Measurements from ENCODE around the gene APBA2.
A peak's percentile ranks its signal among the peaks of the same experiment; 100 is the strongest.
"Not testable (repeated sequence)": the region's sequence is repeated elsewhere in the genome, so short reads cannot be mapped to it uniquely, and the experiment has no call there.

Gene APBA2

DNA sequence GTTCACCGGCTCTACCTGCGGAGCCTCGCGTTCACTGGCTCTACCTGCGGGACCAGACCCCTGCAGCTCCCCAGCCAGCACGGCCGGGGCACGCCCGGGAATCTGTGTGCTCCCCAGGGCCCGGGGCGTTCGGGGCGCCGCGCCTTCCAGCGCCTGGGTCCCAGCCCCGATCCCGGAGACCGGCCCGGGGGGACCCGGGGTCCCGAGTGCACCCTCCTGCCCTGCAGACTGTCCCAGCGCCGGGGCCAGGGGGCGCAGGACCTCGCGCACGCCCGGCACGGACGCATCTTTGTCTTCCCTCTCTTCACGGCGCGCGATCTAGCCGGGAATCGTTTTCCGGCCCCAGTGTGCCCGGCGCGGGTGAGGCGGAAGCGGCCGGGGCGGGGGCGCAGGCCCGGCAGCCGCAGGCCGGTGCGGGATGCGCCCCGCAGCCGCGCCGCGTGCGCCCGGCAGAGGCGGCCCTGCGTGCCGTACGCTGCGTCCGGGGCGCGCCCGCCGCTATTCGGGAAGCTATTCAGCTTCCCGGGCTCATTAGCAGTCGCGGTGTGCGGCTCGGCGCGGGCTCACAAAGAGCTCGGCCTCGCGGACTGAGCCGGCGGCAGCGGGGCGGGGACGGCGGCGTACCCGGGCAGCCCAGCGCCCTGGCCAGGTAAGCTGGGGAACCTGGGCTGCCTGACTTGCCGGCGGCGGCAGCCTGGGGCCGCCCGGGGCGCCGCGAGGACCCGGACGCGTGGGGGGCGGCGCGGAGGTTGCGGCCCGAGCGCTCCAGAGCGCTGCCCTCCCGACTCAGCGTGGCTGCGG, at the start of gene APBA2:
Gene APBA2, plus strand, starts transcription at position 345 of the 801 bp plus-strand sequence. CDS start 167,911 bp downstream, outside the sequence.
- DNase-seq, result peak; percentile 75

DNA sequence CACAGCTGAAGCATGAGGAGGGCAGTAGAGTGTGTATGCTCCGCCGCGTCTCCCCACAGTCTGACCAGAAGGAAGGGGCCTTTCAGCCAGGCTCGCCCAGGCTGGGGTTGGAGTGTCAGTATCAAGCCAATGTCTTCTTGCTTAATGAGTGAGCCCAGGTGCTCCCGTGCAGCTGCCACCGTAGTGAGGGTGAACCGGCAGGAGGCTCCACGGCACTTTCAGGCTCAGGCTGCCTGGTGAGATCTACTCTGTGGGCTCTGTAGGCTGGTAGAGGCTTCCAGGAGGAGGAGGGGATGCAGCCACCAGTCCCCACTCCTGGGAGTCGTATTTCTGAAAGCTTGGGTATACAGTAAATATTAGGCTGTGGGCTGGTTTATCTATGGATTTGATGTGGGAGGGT, 45.5 kb upstream of the APBA2 start:
- not testable (repeated sequence) for DNase-seq

DNA sequence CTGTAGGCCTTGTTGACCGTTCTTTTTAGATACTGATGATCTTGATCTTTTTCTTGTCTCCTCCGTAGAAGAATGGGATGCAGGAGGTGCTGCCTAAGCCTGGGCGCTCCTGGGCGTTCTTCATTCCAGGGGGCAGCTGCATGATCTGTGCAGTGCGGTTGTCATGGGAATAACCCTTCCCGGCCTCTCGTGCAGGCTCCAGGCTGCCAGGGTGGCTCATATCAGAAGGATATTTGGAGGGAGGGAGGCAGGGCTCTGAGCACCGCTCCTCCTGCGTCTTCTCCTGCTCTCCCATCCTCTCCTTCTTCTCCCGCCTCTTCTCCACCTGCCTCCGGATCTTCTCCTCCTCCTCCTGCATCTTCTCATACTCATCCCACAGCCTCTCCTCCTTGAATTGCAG, 43.6 kb upstream of the APBA2 start:
- not testable (repeated sequence) for DNase-seq

DNA sequence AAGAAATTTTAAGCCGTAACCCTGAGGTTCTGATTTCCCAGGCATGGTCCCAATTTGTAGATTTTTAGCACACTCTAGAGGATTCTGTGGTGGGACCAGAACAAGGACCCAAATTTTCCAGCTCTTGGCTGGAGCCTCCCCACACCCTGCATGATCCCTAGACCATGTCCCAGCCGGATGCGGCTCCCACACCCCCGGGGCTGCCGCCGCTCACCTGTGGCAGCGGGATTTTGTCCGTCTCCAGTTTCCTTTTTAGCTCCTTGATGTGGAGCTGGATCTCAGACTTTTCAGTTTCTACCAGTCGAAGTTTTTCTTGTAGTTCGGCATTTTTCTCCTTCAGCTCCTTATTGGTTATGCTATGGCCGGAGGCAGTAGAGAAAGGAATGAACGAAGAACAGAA, 42.3 kb upstream of the APBA2 start:
- DNase-seq, result not testable (repeated sequence)

DNA sequence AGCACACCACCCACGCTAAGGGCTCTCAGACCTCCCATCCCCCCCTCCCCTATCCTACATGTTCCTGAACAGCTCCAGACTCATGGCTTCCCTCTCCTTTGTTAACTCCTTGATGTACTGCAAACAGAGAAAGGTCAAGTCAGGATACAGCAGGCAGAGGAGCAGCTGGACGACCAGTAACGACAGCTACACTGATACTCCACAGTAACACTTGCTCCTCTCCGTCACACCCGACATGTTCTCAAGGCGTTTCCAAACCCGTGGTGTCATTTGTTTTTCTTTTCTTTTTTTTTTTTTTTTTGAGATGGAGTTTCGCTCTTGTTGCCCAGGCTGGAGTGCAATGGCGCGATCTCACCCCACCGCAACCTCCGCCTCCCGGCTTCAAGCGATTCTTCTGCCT, 41.6 kb upstream of the APBA2 start:
- not testable (repeated sequence) for DNase-seq

DNA sequence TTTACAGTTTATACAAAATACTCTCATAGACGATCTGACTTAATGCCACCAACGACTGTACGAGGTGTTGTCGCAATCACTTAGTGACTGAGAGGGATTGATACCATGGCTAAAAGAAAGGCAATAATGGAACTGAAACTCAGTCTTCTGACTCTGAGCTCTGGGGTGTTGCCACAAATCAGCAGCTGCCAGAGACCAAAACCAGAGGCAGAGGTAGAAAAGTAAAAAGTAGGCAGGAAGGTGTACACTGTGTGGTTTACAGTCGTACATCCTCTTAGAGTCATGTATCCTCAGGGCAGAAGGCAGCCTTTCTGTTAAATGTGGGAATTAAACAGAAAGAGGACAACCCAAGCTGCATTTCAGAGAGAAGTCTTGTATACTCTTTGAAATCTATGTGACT, 38.5 kb upstream of the APBA2 start:
- DNase-seq, result not testable (repeated sequence)

DNA sequence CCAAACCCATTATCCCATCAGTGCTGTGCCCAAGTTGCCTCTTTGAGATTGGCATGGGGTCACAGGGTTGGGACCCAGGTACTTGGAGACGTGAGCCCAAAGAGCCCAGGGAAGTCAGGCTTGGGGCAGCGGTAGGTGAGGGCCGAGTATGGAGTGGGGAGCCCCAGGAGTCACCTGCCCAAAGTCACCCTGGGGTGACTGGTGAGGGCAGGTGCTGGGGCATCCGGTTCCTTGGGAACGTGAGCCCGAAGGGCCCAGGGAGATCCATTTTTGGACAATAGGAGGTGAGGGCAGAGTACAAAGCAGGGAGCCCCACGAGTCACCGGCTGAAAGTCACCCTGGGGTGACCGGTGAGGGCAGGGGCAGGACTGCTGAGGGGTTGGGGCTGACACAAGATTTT, 37.8 kb upstream of the APBA2 start:
- not testable (repeated sequence) for DNase-seq

DNA sequence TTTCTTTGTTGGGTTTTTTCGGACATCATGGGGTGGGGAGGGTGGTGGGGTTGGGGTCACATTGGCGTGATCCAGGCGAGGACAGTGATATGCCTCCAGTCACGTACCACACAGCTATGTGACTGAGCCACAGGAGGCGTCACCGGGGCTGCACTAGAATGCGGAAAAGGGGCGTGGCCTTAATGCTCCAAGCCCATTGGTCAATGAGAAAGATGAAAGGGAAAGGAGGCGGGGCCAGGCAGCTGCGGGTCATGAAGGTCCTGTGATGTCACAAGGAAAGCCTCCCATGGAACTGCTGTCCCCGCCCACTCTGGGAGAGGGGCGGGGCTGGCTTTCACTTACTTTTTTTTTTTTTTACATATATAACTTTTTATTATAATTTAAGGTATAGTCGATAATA, 37.3 kb upstream of the APBA2 start, which contains the start of gene GOLGA6L7:
Gene GOLGA6L7, minus strand, starts transcription at position 124 of the 400 bp plus-strand sequence. Its CDS starts 95 bp downstream, at position 29.
- not testable (repeated sequence) for DNase-seq

DNA sequence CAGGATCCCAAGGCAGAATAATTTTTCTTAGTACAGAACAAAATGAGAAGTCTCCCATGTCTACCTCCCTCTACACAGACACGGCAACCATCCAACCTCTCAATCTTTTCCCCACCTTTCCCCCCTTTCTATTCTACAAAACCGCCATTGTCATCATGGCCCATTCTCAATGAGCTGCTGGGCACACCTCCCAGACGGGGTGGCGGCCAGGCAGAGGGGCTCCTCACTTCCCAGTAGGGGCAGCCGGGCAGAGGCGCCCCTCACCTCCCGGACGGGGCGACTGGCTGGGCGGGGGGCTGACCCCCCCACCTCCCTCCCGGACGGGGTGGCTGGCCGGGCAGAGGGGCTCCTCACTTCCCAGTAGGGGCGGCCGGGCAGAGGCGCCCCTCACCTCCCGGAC, 36.5 kb upstream of the APBA2 start:
- not testable (repeated sequence) for DNase-seq

DNA sequence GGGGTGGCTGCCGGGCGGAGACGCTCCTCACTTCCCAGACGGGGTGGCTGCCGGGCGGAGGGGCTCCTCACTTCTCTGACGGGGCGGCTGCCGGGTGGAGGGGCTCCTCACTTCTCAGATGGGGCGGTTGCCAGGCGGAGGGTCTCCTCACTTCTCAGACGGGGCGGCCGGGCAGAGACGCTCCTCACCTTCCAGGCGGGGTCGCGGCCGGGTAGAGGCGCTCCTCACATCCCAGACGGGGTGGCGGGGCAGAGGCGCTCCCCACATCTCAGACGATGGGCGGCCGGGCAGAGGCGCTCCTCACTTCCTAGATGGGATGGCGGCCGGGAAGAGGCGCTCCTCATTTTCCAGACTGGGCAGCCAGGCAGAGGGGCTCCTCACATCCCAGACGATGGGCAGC, 36.0 kb upstream of the APBA2 start:
- not testable (repeated sequence) for DNase-seq

DNA sequence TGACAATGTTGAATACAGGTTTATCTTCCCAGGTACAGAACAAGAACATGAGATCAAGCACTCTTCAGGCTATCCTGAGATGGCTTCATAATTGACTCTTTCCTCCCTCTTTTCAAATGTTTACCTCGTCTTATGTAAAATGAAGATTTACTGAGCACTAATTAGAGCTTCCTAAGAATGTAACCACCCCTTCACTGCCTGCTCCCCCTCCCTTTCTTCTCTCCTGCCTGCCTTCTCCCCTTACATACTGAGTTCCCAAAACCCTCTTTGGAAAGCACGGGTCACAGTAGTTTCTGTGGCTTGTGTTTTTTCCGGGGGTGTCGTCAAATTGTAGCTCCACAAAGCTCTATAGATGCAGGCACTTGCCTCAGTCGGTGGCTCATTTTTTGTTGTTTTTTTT, 32.1 kb upstream of the APBA2 start:
- not testable (repeated sequence) for DNase-seq

DNA sequence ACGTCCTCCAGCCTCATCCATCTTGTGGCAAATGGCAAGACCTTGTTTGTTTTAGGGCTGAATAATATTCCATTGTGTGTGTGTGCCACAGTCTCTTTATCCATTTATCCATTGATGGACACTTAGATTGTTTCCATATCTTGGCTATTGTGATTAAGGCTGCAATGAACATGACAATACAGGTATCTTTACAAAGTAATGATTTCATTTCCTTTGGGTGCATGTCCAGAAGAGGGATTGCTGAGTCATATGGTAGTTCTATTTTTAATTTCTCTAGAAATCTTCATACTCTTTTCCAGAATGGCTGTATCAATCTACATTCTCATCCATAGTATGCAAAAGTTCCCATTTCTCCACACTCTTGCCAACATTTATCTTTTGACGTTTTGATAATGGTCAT, 31.2 kb upstream of the APBA2 start:
- DNase-seq, result not testable (repeated sequence)

DNA sequence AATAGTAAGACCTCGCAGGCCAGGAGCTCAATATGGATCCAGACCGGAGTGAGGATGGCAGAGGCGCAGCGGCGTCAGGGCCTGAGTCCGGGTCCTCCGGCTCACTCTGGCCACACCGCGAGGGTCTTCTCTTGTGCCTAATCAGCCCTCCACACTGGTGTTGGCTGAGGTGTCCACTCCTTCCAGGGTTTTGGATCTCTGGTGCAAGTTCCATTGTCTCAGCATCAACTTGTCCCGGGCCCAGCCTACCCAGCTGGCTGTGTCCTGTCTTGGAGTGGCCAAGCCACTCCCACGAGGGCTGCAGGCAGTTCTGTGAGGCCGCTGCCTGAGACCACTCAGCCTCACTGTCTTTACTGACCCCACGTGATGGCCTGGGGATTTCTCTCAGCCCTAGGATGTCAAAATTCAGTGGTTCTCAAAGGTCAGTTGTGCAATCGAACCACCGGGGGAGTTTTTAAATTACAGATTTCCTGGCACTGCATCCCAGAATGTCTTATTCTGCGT, 24.7 kb upstream of the APBA2 start:
- DNase-seq, result no peak

DNA sequence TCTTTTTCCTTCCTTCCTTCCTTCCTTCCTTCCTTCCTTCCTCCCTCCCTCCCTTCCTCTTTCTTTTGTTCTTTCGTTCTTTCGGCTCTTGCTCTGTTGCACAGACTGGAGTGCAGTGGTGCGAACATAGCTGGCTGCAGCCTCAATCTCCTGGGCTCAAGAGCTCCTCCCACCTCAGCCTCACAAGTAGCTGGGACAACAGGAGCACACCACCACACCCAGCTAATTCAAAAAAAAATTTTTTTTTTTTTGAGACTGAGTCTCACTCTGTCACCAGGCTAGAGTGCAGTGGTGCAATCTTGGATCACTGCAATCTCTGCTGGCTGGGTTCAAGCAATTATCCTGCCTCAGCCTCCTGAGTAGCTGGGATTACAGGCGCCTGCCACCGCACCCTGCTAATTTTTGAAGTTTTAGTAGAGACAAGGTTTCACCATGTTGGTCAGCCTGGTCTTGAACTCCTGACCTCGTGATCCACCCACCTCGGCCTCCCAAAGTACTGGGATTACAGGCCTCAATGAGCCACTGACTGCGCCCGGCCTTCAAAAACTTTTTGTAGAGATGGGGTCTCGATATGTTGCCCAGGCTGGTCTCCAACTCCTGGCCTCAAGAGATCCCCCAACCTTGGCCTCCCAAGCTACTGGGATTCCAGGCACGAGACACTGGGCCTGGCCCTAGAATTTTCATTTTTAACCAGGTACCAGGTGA, 24.0 kb upstream of the APBA2 start:
- not testable (repeated sequence) for DNase-seq

DNA sequence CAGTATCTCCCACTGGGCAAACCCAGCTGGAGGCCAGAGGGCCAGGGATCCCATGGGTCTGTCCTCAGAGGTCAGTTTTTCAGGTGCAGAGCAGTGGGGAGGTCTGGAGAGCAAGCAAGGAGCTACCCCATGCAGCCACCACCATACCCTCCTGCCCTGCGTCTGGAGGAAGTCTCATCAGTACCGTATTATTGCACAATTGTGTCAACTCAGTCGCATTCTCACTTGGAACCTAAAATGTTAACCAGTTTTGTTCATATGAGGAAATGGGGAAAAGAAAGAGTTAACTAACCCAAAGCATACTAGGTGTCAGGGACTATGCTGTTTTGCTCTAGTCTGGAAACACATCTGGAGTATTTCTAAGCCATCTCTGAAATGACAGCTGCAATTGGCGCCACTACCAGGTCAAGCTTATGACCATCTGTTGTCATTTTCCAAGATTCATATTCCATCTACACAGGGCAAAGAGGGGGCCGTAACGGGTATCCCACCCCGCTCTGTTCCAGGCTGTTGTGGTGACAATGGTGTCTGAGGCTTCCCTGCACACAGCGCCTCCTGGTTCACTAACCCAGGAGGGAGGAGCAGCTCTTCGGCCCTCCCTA, 16.9 kb upstream of the APBA2 start:
- DNase-seq, result no peak

DNA sequence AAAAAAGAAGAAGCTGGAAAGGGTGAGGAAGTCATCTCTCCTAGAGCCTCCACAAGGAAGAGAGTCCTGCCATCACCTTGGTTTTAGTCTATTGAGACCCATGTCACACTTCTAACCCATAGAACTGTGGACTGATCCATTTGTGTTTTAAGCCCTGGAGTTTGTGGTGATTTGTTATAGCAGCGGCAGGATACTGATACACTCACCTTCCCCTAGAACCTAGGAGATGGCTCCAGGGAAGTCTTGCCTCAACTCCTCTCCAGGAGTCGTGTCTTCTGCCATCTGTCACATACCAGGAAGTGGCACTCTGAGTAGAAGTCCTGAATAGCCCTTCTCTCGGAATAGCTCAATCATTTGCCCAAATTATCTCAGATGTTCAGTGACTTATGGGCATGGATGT, 14.6 kb upstream of the APBA2 start:
- DNase-seq, result no peak

DNA sequence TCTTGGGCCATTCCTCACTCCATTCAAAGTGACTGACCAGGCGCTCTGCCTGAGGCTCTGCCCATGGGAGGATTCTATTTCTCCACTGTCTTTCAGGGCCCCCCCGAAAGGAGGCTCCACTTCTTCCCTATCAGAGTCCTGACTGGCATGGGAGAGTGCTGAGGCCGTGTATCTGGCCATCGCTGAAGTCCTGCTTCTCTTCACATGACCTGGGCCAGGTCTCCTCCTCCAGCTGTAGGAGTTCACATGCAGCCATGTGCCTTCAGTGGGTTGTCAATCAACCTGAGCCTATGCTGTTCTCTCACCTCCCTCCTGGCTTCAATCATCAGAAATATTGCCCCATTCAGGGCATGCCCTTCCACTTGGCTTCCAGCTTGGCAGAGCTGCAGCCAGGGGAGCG, 12.8 kb upstream of the APBA2 start:
- DNase-seq, result no peak

DNA sequence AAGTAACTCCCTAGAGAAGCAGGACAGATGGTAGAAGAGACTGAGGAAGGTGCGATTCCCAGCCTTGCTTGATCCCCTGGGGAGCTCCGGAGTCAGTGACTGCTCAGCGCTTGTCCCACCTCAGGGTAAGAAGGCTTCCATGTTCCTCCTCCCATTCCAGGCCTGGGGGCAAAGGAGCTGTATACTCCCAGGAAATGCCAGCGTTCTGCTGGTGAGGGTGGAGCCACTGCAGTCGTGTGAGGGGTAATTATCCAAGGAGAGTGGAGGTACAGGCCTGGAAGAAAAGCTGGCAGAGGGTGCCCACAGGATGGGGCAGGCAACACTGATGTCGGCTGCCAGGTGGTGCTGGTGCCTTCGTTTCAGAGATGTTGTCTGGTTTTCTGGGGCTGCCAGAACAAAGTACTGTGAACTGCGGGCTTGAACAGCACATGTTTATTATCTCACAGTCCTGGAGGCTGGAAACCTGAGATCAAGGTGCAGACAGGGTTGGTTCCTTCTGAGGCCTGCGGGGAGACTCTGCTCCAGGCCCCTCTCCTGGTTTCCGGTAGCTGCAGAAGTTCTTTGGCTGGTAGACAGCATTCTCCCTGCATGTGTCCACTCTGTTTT, 12.1 kb upstream of the APBA2 start:
- no peak for DNase-seq

DNA sequence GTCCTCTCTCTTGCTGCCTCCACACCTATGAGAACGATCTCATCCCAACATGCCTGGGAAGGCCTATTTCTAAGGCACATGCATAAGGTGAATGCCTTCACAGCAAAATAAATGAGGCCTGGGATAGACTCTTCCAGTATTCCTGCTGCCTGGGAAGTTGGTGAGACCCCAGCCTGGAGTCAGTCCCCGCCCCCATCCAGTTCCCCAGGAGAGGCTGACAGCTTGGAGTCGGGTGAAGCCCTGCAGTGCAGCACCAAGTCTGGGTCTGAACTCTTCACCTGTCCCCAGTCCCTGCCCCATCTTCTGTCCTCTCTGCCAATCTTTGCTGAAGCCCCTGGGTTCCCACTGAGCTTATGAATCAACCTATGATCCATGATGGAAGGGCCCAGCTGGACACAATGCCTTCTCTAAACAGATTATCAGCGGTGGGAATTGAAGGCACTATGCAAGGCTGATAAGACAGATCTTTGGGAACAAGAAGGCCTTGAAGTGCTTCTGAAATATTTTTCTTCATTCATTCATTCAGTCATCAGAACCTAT, 10.2 kb upstream of the APBA2 start:
- DNase-seq, result no peak

DNA sequence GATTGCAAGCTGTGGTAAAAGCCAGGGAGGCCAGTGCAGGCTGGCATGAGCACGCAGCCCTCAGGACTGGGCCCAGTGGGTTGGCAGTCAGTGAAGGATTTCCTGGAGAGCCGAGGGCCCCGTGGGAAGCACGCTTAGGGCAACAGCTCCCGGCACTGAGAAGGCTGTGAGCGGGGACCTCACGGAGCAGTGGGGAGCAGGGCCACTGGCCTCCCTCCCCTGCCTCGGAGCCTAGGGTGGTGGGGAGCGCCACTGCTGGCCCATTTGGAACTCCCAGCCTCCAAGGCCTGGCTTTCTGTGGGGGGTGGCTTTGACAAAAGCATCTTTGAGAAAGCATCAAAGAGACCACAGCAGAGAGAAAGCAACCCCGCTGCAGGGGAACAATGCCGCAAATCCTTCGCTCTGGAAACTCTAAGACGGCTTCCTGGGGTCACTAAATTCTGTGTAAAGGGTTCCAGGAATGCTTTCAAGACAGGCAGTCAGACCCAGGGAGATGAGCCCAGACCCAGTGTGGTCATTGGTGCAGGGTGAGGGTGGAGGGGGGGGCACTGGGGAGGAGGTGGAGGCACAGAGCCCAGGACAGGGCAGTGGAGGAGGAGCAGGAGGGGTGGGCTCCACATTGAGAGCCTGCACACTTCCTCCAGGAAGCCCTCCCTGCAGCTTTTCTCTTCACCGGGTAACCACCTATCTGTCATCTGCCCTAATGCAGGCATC, 9.5 kb upstream of the APBA2 start:
- DNase-seq, result peak; percentile 57

DNA sequence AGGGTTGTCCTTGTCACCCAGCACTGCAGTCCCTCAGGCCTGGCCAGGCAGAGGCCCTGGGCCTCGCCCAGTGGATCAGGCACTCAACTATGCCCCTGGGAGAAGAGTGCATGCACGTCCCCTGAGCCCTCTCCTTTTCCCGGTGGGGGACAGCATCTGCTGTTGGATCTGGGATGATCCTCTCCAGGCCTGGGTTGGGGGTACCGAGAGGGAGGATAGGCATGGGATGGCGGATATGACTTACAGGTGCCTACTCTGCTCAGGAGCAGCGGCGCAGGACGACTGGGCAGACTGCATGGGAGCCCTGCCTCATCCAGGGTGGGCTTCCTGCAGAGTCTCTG, 9.0 kb upstream of the APBA2 start:
- peak; percentile 31 for DNase-seq

DNA sequence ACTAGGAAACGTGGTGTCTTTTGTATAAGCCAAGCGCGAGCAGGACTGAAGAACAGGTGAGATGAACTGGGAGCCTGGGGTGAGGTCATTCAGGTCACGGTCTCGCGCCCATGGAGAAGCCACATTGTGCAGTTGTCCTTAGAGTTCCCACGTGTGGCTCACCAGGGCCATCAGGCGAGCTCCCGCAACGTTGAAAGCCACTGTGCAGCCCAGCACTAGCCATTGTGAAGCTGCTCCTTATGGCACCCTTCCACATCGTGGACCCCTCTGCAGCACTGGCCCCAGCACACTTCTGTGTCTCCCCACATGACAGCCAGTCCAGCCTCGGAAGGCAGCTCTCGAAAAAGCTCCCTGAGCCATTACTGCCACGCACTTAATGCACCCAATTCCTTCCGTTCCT, 7.6 kb upstream of the APBA2 start:
- DNase-seq, result no peak
